SHP77 treated with DMSO at 0.1 percent for 48 hours (cell line): ENCODE results near the gene TOP1.

Source experiments
- DNase-seq: peaks from one replicate; lab custom pipeline; 2025; lab: John Stamatoyannopoulos, UW

The TOP1 gene

GRCh38 chr20:41147767-41148191 lies 119.2 kb downstream of the TOP1 start:
- DNase-seq = no peak

- no peak for DNase-seq
These were observed 120.3 kb downstream of the TOP1 start for GRCh38 chr20:41148942-41149341.

GRCh38 chr20:41150664-41151063 lies 122.0 kb downstream of the TOP1 start:
- no peak for DNase-seq

- DNase-seq = no peak
These were observed 122.7 kb downstream of the TOP1 start for GRCh38 chr20:41151134-41151869.

GRCh38 chr20:41152108-41152757 lies 123.6 kb downstream of the TOP1 start:
- DNase-seq = no peak

GRCh38 chr20:41154436-41155176 lies 126.0 kb downstream of the TOP1 start:
- DNase-seq = no peak

GRCh38 chr20:41155261-41155660 lies 126.6 kb downstream of the TOP1 start:
- no peak for DNase-seq

GRCh38 chr20:41158082-41158625 lies 129.5 kb downstream of the TOP1 start:
- no peak for DNase-seq

- no peak for DNase-seq
These were observed 130.9 kb downstream of the TOP1 start for GRCh38 chr20:41159547-41159946.

GRCh38 chr20:41160686-41161085 lies 132.1 kb downstream of the TOP1 start:
- no peak for DNase-seq

GRCh38 chr20:41161886-41162285 lies 133.3 kb downstream of the TOP1 start:
- no peak for DNase-seq

GRCh38 chr20:41162396-41162795 lies 133.8 kb downstream of the TOP1 start:
- DNase-seq = no peak

- DNase-seq = no peak
These were observed 135.2 kb downstream of the TOP1 start for GRCh38 chr20:41163821-41164220.

GRCh38 chr20:41165001-41165882 lies 136.6 kb downstream of the TOP1 start:
- DNase-seq = no peak

- no peak for DNase-seq
These were observed 137.8 kb downstream of the TOP1 start for GRCh38 chr20:41166201-41167117.

- no peak for DNase-seq
These were observed 138.5 kb downstream of the TOP1 start for GRCh38 chr20:41167118-41167470.

- no peak for DNase-seq
These were observed 139.0 kb downstream of the TOP1 start for GRCh38 chr20:41167481-41168253.

GRCh38 chr20:41168281-41169161 lies 139.9 kb downstream of the TOP1 start:
- no peak for DNase-seq

GRCh38 chr20:41169162-41169690 lies 140.6 kb downstream of the TOP1 start:
- DNase-seq = no peak
